ENCODE measurements around the gene SETD4.

DNA sequence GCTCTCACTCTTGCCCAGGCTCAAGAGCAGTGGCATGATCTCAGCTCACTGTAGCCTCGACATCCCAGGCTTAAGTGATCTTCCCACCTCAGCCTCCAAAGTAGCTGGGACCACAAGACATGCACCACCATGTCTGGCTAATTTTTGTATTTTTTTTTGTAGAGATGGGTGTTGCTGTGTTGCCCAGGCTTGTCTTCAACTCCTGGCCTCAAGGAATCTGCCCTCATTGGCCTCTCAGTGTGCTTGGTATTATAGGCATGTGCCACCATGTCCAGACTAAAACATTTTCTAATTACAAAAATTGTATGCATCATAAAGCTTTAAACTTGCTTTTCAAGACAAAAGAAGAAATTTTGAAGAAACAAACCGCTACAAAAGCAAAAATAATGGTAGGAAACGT is 29.6 kb upstream of the SETD4 start:
- TF ChIP-seq EZH2 (IDR thresholded peaks at IDR 0.05; ENCODE audit: low read length, missing control alignments) = no peak
- TF ChIP-seq, protein P1, sequence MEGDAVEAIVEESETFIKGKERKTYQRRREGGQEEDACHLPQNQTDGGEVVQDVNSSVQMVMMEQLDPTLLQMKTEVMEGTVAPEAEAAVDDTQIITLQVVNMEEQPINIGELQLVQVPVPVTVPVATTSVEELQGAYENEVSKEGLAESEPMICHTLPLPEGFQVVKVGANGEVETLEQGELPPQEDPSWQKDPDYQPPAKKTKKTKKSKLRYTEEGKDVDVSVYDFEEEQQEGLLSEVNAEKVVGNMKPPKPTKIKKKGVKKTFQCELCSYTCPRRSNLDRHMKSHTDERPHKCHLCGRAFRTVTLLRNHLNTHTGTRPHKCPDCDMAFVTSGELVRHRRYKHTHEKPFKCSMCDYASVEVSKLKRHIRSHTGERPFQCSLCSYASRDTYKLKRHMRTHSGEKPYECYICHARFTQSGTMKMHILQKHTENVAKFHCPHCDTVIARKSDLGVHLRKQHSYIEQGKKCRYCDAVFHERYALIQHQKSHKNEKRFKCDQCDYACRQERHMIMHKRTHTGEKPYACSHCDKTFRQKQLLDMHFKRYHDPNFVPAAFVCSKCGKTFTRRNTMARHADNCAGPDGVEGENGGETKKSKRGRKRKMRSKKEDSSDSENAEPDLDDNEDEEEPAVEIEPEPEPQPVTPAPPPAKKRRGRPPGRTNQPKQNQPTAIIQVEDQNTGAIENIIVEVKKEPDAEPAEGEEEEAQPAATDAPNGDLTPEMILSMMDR (conservative IDR thresholded peaks at IDR 0.05 in 1 of 2, IDR thresholded peaks at IDR 0.05 in 1 of 2; ENCODE audit: low read depth in 1 of 2, low read length in 2 of 2) = no peak
